GM19395 (cell line): ENCODE results near the gene GPR135.

ENCODE experiments used
- ATAC-seq: cut with Tn5 transposase; IDR thresholded peaks from one replicate; pipeline ENCODE4 v1.9.1; 2021; ENCODE audit warnings: mild to moderate bottlenecking, moderate library complexity; ENCODE audit not compliant: unreplicated experiment

GPR135 gene, protein sequence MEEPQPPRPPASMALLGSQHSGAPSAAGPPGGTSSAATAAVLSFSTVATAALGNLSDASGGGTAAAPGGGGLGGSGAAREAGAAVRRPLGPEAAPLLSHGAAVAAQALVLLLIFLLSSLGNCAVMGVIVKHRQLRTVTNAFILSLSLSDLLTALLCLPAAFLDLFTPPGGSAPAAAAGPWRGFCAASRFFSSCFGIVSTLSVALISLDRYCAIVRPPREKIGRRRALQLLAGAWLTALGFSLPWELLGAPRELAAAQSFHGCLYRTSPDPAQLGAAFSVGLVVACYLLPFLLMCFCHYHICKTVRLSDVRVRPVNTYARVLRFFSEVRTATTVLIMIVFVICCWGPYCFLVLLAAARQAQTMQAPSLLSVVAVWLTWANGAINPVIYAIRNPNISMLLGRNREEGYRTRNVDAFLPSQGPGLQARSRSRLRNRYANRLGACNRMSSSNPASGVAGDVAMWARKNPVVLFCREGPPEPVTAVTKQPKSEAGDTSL

DNA sequence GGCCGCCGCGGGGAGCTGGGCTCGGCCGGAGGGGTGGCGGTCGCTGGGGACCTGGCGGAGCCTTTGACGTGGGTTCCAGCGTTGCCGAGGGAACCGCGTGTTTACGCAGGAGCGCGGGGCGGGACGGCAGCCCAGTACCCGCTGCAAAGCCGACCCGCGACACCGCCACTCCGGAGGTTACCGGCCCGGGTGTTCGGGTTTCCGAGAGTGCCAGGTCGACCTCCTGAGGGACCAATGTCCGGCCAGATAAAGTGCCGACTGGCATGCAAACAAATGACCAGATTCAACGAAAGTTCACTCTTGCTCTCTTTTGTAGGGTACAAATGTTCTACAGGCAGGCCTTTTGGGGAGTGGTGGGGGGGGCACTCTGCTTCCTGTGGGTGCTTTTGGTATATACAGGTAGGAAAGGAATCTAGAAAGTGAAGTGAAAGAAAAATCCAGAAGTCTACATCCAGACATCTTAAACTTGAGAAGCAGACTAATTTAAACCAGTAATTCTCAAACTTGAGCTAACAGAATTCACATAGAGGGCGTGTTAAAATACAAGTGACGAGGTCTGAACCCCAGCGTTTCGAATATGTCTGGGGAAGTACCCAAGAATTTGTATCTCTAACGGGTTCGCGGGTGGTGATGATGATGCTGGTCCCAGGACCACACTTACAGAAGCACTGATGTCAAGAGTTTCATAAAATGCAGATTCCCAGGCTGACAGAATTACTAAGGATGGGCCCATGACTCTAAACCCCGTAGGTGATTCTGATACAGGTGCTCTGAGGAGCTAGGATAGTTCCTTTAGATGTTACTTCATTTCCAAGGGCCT, at the start of gene GPR135:
TSS of gene GPR135 (minus strand) at position 65 of the 820 bp plus-strand sequence. CDS start 154 bp downstream, outside the sequence.
- ATAC-seq: peak; percentile 24

DNA sequence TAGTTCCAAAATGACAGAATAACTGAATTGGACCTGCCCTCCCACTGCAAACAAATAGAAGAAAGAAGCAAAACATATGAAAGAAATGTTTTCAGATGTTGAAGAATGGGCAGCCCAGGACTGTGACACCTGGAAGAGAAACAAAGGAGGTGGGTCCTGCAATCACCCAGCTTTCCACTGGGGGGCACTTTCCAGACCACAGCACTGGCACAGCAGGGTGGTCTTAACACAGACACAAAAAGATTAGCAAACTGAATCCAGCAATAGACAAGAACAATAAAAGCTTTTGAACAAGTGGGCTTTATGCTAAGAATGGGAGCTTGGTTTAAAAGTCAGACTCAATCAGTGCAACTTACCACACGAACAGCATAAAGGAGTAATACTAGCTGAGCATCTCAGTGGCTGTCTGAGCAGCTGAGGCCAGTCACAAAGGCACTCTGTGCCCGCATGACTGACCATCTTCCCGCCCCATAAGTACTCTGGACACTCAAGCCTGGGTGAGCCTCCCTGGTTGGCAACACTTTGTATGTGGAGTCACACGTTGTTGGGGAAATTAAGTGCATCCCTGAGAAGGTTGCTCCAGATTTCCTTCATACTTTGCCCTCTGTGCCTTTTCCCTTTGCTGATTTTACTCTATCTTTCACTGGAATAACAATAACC, 46.9 kb upstream of the GPR135 start:
- no peak for ATAC-seq

DNA sequence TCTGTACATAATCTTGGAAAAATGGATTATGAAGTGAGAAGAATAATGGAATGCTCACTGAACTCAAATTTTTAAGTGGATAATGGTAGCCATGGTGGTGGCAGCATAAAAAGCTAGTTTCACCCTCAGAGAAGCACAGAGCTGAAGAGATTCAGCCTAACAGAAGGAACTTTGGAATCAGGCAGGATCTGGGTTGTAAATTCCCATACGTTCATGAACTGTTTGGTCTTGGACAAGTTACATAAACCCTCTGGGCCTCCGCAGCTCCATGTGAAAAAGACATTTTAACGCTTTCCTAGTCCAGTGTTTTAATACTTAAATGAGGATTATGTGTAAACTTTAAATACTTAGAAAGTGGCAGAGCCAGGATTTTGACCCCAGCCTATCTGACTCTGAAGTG, 45.8 kb upstream of the GPR135 start:
- no peak for ATAC-seq

DNA sequence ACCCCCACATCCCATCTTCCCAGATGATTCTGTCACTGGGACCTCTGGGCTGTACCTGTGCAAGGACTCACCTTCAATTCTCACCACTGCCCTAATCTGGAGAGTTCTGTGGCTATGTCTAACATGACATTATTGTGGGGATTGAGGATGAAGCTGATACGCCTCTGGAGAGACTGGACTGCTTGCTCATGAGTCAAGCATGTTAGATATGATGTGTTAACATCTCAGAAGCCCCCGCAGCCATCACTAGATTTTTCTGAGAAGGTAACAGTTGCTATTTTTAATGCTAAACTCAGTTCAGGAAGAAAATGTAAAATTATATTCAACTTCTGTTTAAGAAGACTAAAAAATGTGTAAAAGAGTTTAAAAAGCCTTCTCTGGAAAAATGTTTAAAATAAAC, 44.8 kb upstream of the GPR135 start:
- no peak for ATAC-seq

DNA sequence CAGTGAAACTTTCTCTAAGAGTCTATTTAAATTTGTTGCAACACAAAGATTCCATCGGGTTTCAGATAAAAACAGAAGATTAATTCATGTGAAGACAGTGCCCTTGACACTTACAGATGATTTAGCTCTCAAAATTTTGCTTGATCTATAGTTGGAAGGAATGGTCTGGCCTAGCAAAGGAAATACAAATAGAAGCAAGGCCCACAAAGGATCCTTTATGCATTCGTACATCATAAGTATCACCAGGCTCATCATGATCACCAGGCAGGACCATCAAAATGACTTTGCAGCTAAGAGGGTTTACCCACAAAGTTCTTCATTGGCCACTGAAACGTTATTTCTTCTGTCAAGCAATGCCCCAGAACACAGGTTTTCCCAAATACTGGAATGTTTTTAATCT, 43.9 kb upstream of the GPR135 start:
- ATAC-seq: no peak

DNA sequence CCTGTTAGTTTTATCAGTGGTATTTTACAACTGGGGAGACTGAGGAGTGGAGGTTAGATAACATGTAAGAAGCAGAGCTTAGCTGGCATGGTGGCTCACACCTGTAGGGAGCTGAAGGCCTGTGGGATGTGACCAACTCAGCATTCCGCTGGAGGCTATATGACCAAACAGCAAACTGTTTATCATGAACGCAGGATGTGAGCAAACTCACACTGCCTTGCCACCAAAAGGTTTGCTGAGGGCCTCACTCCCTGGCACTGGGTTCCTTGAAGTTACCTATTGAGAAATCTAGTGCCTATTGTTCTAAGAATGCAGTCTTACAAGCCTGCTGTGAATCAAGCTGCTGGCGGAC, 42.5 kb upstream of the GPR135 start:
- ATAC-seq: no peak

DNA sequence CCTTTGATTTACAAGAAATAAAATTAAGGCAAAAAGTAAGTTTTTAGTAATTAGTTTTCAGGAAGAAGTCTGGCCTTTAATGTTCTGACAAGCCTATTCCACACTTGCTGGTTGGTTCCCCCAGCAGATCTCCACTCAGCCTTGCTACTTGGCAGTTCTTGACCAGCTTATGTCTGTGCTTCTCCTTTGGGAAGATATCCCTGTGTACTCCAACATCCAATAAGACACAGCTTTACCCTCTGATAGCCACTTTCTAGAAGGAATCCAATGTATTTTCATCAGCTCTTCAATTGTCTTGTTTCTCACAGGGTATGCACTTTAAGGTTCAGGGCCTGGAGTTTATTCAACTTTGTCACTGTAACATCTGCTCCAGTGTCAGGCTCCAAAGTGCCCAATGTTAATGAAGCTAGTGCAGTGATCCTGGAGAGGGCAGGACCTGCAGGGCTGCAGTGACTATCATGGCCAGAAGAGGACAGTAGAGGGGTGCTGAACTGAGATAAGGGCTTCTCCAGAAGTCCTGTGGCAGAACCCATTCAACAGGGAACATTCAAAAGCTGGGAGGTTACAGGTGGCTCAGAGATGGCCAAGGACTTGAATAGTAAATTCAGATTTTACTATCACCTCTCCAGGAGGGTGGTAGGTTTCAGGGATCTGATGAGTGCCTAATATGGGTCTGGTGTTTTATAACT, 42.0 kb upstream of the GPR135 start:
- ATAC-seq: peak; percentile 83

DNA sequence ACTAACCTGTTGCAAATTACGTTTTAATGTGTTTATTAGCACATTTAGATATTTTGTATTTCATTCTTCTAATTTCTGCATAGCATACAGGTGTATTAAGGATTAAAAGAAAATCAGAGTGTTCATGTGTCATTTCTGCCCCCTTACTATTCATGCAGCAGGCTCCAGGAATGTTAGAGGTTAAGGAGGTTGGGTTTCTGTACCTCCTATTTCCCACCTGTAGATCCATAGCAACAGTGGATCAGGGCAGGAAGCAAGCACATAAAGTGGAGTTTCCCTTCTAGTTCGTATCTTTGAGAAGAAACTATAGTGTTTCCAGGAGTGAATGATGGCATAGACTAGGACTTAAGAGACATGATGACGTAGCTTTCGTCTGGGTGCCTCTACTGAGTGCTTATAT, 38.1 kb upstream of the GPR135 start:
- no peak for ATAC-seq

DNA sequence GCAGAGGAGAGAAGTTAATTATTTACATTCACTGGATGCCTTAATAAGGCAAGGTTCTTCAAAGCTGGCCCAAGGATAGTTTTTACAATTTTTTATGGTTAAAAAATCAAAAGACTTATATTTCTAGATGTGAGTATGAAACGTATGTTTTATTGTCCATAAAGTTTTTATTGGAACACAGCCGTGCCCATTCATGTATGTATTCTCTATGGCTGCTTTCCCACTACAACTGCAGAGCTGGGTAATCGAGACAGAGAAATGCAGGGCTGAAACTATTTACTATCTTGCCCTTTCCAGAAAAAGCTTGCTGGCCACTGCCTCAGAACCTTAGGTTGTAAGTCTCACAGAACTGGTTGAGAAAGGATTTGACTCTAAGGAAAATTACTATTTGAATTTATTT, 35.6 kb upstream of the GPR135 start:
- no peak for ATAC-seq

DNA sequence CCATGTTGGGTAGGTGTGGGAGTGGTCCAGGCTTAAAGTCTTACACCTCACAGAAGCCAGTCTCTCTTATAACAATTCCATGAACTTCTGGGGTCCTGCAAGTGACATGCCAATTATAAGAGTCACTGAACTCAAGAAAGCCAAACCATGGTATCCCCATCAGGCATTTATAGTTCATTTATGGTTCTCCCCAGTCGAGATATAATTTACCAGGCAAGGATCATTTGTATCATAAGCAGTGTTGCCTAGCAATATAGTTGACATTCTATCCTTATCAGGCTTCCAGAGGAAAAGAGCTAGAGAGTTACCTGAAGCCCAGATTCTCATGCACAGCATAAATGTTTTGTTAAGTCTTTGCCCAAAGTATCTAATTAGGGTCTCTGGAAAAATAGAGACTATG, 27.2 kb upstream of the GPR135 start:
- no peak for ATAC-seq

DNA sequence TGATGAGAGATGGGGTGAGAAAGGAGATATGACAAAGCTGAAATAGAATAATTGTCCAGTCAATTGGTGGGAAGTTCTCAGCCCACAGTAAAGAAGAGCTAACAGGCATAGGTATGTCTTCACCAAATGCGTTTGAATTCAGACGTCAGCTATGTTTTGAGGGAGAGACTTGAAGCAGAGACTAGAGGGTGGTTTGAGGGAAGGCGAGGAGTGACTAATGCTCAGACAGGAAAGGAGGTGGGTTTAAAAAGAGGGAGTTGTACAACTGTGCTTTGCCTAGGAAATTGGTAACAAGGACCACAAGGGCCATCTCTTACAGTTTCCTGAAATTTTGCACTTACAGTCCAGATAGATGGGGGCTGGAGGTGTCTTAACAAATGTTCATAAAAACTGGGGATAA, 25.6 kb upstream of the GPR135 start:
- no peak for ATAC-seq

DNA sequence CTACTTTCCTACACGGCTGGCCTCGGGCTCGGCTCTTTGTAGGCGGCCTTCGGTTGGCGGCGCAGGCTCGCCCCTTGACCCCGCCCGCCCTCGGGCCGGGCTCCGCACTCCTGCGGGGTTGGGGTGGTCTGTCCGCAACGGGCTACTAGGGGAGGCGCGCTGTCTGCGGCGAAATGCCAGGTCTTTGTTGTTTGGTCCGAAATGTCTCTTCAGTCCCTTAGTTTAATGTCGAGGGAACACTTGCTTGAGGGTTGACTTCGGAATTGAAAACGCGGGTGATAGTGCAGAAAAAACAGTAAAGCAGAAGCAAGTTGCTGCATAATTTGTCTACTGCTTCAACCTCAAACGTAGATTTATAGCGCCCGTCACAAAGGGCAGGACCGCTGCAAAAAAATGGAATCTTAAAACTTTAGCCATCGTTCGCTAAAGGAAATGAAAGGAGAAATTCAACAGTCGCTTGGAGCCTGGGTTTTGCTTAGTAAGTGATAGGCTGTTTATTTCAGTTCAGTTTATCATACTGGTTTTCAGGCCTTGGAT, 19.5 kb upstream of the GPR135 start:
- ATAC-seq: peak; percentile 58

DNA sequence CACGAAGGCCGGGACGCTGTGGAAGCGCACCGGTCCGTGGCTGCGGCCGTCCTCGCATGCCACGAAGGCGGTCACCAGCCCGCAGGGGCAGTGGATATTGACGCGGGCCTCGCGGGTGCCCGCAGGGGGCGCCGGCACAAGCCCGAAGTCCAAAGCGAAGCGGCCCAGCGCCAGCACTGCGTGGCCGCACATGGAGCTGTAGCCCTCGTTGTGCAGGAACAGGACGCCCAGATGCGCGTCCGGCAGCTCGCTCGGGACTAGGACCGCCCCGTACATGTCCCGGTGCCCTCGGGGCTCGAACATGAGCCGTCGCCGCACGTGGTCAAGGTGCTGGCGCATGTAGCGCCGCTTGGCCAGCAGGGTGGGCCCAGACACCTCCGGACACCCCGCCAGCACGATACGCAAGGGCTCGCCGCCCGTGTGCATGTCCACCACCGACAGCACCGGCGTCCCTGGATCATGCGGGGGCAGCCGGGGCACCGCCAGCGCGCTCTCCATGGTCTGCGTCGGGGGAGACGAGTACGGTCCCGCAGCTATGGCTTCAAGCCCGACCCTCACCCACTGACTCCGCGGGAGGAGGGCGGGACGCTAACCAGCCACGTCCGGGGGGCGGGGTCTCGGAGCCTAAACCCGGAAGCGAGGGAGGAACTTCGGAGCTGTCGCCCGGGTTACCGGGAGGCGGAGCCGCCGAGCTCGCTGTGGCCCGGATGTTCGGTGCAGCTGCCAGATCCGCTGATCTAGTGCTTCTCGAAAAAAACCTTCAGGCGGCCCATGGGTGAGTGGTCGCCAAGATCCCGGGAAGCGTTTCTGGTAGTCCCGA, 18.8 kb upstream of the GPR135 start, which contains the start of the genes JKAMP and L3HYPDH:
TSS of gene JKAMP (plus strand) at position 699 of the 820 bp plus-strand sequence. CDS start at position 772, 73 bp downstream.
TSS of gene L3HYPDH (minus strand) at position 590 of the 820 bp plus-strand sequence. CDS start at position 498, 92 bp downstream.
- peak; percentile 87 for ATAC-seq

DNA sequence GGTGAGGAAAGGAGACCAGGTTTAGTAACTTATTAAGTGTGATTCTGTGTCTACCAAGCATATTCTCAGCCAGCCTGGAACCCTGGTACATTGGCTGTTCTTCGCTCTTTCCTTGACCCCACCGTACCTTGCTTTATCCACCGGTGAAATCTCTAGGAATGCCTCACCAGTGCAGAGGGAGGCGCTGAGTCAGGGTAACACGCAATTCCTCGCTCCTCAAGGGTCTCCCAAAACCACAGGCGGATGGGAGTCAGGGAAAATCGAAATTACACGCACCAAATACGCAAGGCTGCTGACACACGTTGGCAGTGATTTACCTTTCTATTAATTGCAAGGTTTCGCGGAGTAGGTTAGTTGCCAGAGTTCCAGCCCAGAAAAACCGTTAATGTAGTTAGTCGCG, 18.2 kb upstream of the GPR135 start:
- no peak for ATAC-seq

DNA sequence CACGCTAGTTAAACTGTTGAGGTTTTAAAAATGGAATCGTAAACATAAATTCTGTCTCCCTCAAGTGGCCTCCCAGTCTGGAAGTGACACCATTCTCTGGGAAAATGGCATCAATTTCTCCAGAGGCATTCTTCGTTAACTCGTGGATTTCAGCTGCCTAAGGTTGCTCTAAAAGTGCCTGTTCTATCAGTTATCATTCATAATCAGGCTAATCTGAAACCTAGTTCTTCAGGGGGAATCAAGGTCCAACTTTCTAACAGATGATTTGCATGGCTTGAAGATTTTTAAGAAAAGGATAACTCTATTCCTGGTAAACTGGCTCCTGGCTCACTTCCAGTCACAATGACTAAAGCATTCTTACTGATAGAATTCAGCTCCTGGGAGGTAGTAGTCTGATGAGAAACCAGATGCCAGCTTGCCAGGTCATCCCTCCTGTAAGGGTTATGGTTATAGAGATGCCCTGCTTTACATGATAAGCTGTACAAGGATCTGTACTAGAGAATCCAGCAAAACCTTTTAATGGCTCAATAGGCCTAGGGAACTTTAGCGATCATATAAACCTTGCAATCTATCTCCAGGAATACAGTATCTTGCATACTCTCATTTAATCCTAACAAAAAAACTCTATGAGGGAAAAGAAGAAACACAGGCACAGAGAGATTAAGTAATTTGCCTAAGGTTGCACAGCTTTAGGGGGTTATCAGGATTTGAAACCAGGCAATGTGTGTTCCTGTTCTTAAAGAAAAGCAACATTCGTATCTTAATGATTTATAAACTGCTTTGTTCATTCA, 17.6 kb upstream of the GPR135 start:
- ATAC-seq: no peak

DNA sequence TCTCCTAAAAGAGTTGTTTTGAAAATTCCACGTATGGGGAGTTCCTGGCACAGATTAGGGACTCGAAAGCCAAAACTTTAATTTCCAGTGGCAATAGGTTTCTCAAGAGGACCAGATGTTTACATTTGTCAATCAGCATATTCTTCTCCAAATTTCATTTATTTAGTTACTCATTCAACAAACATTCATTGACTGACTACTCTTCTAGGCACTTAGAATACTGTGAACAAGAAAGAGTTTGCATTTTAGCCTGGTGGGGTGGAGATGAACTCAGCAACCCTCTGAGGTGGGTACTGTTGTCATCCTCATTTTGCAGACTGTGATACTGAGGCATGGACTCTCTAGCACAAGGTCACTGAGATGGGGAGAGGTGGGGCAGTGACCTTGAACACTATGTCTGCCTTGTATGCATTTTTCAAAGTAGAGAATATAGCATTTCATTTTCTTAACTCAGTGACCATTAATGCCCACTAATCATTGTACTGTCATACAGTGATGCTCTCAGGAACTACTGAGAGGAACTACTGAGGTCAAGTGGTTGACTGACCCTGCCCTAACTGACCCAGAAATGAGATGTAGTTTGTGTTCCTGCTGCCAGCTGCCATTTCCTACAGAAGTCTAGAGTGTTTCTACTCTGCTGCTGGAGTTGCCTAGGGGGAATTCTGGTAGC, 16.8 kb upstream of the GPR135 start:
- no peak for ATAC-seq

DNA sequence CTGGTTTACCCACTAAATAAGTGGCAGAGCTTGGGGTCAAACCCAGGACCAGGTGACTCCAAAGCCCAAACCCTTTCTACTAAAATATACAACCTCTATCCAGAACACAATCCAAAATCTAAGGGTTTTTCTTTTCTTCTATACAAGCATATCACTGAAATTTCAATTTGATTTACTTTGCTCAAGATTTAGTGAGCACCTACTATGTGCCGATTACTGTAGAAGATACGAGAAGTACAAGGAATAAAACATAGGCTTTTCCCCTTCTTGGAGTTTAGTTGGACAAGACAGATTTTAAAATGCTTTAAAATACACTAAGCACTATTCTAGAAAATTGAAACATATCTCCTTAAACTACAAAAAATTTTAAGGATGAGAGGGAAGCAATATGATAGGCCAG, 16.2 kb upstream of the GPR135 start:
- ATAC-seq: no peak

DNA sequence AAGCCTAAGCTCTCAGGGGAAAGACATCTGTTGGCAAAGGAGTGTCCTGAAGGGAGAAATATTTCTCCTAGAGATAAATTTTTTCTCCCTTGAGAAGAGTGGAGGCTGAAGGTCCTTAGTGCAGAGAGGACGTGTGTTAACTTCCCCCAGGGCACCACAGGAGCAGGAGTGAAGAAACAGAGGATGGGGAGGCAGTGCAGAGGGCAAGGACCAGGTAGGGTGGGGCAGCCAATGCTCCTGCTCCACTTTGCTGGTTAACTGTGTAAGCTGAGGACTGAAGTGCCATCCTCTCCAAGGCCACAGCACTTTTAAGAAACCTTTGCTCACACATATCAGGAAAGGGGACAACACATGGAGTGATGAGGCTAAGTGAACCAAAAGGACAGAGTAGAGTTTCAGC, 15.0 kb upstream of the GPR135 start:
- no peak for ATAC-seq
